PFSK-1 (cell line): ENCODE results near the gene ERBIN.

ENCODE experiments used
- FOXP2 ChIP-seq: optimal IDR thresholded peaks from 2 replicates; pipeline ENCODE3; 2011; ENCODE audit warnings: borderline replicate concordance, control low read depth, inconsistent platforms; ENCODE audit not compliant: insufficient read depth; ENCODE audit errors: extremely low read length, extremely low read depth
- POLR2AphosphoS5 ChIP-seq: IDR thresholded peaks from 2 replicates; pipeline ENCODE4 v1.6.1; 2012; ENCODE audit warnings: low read depth, mild to moderate bottlenecking, control low read depth, low read length, moderate library complexity
- SIN3A ChIP-seq: IDR thresholded peaks from 2 replicates; pipeline ENCODE4 v1.6.1; 2012; ENCODE audit warnings: mild to moderate bottlenecking, low read length, moderate library complexity, borderline replicate concordance; ENCODE audit not compliant: insufficient read depth
- TAF1 ChIP-seq: IDR thresholded peaks from 2 replicates; pipeline ENCODE4 v1.6.1; 2012; ENCODE audit warnings: low read length, control low read depth, borderline replicate concordance; ENCODE audit not compliant: insufficient read depth
- TF ChIP-seq, protein P1 (sequence below), 2 experiments: IDR thresholded peaks; 2 replicates each; pipeline versions ENCODE4 v1.6.1 to v1.8.0; 2011 to 2012; ENCODE audit warnings: low read depth in 2 of 2, low read length in 2 of 2, control low read depth in 1 of 2, inconsistent platforms in 1 of 2, mild to moderate bottlenecking in 1 of 2, moderate library complexity in 1 of 2; ENCODE audit not compliant: insufficient read depth in 1 of 2

The ERBIN gene

DNA sequence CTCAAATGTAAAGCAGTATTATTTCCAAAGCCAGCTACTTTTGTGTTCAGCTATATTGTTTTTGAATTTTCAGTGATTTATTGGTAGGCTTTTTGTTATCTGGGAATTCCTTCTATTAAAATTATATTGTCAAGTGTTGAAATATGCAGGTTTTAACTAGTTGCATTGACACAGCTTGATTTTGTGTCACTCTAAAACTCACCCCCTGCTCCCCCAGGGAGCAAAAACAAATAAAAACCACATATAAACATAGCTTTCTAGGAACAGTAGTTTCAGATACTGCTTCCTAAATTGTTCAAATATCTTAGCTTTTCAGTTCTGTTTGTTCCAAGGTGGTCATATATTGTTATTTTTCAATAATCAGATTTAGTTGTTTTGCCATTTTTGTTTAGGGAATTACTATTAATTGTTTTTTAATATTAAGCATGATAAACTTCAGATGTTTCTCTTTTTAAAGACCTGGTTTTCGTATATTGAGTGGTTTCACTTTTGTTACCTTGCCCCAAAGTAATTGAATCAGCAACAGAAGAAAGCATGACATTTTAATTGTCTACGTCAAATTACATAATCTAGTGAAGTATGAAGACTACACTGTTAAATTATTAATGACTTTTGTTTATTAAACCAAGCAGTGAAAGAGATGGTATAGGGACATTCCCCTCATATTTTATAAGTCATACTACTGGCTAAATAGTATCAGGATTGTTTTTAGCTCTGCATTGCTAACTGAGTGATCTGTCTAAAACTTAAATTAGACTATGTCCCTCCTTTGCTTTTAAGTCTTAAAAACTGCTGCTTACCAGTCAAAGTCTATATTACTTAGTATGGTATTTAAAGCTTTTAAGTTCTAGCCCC lies 43.4 kb downstream of the ERBIN start:
- TF ChIP-seq, protein P1, sequence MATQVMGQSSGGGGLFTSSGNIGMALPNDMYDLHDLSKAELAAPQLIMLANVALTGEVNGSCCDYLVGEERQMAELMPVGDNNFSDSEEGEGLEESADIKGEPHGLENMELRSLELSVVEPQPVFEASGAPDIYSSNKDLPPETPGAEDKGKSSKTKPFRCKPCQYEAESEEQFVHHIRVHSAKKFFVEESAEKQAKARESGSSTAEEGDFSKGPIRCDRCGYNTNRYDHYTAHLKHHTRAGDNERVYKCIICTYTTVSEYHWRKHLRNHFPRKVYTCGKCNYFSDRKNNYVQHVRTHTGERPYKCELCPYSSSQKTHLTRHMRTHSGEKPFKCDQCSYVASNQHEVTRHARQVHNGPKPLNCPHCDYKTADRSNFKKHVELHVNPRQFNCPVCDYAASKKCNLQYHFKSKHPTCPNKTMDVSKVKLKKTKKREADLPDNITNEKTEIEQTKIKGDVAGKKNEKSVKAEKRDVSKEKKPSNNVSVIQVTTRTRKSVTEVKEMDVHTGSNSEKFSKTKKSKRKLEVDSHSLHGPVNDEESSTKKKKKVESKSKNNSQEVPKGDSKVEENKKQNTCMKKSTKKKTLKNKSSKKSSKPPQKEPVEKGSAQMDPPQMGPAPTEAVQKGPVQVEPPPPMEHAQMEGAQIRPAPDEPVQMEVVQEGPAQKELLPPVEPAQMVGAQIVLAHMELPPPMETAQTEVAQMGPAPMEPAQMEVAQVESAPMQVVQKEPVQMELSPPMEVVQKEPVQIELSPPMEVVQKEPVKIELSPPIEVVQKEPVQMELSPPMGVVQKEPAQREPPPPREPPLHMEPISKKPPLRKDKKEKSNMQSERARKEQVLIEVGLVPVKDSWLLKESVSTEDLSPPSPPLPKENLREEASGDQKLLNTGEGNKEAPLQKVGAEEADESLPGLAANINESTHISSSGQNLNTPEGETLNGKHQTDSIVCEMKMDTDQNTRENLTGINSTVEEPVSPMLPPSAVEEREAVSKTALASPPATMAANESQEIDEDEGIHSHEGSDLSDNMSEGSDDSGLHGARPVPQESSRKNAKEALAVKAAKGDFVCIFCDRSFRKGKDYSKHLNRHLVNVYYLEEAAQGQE (IDR thresholded peaks at IDR 0.05; ENCODE audit: insufficient read depth in 1 of 2, low read depth in 2 of 2, low read length in 2 of 2), result no peak
- TF ChIP-seq SIN3A, result no peak
- no peak for TF ChIP-seq POLR2AphosphoS5
- no peak for TF ChIP-seq FOXP2
- TF ChIP-seq TAF1, result no peak

DNA sequence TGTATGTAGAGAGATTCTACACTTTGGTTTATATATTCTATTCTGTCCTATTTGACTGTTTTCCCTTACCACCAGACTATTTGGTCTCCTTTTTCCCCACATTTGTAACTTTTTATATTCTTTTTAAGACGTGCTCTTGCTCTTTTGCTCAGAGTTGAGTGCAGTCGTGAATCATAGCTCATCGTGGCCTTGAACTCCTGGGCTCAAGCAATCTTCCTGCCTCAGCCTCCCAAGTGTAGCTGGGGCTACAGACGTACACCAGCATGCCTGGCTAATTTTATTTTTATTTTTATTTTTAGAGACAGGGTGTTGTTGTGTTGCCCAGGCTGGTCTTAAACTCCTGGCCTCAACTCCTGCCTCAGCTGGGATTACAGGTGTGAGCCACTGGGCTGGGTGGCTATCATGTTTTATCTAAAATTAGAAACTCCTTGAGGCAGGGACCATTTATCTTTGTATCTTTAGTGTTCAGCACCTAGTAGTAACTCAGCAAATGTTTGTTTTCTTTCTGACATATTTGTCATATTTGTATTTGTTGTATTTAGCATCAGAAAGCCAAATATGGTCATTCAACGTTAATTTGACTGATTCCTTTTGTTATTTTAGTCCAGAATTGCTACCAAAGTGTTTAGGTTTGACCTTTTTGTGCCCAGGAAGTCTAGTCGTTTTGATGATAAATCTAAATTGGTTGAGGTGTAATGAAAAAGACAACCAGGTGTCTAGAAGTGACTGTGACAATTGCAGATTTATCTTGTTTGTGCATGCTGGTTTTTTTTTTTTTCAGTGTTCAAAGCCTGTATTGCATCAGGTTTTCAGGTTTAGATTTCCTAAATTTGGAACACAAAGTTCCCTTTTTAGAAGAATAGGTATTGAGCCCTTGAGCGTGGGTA lies 44.3 kb downstream of the ERBIN start:
- TF ChIP-seq POLR2AphosphoS5, result no peak

- TF ChIP-seq POLR2AphosphoS5 (no peak), FOXP2 (no peak)
These were observed 45.3 kb downstream of the ERBIN start for GRCh38 chr5:65971643-65972042.

DNA sequence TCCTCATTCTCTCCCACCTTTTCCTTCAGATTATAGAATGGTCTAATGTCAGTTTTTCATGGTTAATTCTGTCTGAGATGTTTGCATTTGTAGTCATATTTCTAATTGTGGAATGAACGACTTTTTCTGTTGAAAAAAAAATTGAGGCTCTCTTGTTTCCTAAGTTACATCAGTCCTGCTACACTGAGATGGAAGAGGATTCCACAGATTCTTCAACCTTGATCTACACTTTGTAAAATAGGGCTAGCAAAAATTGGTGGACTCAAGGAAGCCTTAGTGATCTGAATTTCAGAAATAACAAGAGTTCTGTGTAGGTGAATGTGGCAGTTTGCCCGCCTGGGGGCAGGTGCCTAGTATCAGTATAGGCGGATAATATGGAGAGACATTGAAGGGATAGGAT lies 51.9 kb downstream of the ERBIN start:
- TF ChIP-seq, protein P1 (IDR thresholded peaks at IDR 0.05; ENCODE audit: insufficient read depth in 1 of 2, low read depth in 2 of 2, low read length in 2 of 2), result no peak
- TF ChIP-seq POLR2AphosphoS5 (no peak), SIN3A (no peak), FOXP2 (no peak), TAF1 (no peak)

- TF ChIP-seq, protein P1 (IDR thresholded peaks at IDR 0.05; ENCODE audit: insufficient read depth in 1 of 2, low read depth in 2 of 2, low read length in 2 of 2), result no peak
- TF ChIP-seq SIN3A (no peak), POLR2AphosphoS5 (no peak), TAF1 (no peak), FOXP2 (no peak)
These were observed 55.2 kb downstream of the ERBIN start for GRCh38 chr5:65981548-65981947.

DNA sequence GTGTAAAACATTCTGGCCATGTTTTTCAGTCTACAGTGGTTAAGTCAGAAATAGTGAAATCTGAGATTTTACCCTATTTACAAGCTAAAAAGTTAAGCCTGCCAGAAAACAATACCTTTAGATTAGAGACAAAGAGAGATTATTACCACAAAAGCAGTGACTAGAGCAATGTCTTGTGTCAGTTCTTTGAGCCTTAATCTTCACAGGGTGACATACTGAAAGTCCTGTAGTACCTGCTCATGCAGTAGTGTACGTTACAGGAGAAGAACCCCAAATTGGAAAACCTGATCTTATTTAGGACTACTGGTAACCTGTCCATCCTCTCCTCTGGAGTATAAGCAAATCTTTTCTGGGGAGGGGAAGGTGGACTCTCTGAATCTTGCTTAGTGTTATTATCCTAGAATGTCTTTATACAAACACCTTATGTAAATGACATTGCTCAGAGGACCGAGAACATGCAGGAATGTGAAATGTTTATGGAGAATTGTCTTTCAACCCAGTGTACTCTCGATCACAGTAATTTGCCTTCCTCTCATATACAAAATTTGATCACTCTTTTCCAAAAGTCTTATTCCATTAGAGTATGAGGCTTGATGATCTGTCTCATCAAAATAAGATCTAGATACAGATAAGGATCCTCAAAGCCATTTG lies 55.7 kb downstream of the ERBIN start:
- TF ChIP-seq SIN3A (no peak), FOXP2 (no peak), POLR2AphosphoS5 (no peak), TAF1 (no peak)
- TF ChIP-seq, protein P1 (IDR thresholded peaks at IDR 0.05; ENCODE audit: insufficient read depth in 1 of 2, low read depth in 2 of 2, low read length in 2 of 2), result no peak
